Stimulated activated CD4-positive, alpha-beta T cell treated with anti-CD3 and anti-CD28 coated beads, Interleukin-4, amount 100 ng/mL, for 24 hours (primary cell): Measurements from ENCODE around the gene SLC16A12.

ENCODE experiments used
- DNase-seq: peaks from one replicate; pipeline ENCODE4 v3.0.0-alpha.2; 2020

SLC16A12 gene

GRCh38 chr10:89535171-89536012, at the start of gene SLC16A12:
SLC16A12 (minus strand) TSS chr10:89535594; CDS start chr10:89462578, 73,016 bp downstream.
- no peak for DNase-seq

DNA sequence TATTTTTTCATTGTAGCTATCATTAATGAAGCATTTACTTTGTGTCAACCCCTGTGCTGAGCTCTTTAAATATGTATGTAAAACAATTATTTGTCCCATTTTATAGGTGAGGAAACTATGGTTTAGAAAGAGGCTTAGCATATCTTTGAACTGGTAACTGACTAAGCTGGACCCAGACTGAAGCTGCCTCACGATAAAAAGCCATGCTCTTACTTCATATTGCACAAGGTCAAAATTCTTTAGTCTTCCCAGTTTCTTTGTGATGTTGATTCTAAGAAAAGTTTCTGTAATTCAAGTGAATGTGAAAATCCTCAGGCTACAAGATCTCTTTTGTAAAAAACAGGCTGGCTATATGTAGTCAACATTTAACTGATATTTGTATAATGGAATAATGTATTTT, 46.6 kb upstream of the SLC16A12 start:
- no peak for DNase-seq

- no peak for DNase-seq
Observed at GRCh38 chr10:89580243-89580642, 44.8 kb upstream of the SLC16A12 start.

GRCh38 chr10:89576696-89577095, 41.3 kb upstream of the SLC16A12 start:
- DNase-seq, result no peak

DNA sequence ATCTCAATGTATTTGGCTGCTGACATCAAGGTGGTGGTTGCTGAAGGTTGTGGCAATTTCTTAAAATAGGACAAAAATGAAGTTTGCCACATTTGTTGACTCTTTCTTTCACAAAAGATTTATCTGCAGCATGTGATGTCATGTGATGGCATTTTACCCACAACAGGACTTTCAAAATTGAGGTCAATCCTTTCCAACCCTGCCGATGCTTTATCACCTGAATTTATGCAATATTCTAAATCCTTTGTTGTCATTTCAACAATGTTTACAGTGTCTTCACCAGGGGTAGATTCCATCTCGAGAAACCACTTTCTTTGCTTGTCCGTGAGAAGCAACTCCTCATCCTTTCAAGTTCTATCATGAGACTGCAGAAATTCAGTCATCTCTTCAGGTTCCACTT, 40.6 kb upstream of the SLC16A12 start:
- no peak for DNase-seq

DNA sequence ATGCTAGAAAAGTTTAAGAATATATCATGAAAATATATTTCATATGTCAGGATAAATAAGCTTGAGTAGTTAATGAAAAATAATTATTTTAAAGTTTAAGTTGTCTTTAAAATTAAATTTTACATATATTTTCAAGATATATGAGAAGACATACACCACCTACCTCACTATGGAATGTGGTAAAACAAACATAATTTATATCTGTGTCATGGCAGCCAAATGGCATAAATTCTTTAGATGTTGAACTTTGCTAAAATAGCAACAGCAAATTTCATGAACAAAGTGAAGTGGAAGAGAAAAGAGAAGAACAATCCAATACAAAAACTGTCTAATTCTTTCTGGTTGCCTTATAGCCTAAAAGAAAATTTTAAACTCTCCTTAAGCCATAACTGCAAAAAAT, 39.6 kb upstream of the SLC16A12 start:
- DNase-seq, result no peak

GRCh38 chr10:89574368-89574767, 39.0 kb upstream of the SLC16A12 start:
- DNase-seq, result no peak

DNA sequence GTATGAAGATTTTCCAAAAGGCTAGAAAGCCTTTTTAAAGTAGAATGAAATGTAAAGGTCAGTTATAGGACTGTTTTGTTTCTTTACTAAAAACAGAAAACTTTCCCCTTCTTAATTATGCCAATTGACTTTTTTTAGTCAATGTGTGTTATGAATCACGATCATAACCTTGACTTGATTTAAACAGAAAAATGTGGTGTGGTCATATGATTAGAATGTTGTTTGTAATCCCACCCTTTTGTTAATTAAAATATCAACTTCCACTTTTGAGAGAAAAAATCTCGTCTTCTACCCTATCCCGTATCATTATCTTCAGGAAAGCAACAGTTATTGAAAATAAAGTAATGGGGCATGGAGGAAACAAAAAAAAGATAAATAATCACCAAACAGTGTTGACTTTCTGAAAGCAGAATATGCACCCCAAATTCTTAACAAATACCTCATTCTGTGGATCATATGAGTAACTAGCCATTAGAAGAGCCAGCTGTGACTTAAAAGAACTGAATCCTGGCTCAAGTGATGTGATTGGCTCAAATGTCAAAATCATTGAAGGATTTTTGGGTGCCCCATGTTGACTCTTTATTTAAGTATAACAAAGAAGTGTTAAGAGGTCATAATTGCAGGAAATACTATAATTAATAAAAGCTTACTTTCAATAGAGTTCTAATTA, 32.3 kb upstream of the SLC16A12 start:
- DNase-seq, result no peak

- no peak for DNase-seq
Observed at GRCh38 chr10:89566992-89567391, 31.6 kb upstream of the SLC16A12 start.

- no peak for DNase-seq
Observed at GRCh38 chr10:89566095-89566950, 30.9 kb upstream of the SLC16A12 start.

GRCh38 chr10:89565180-89565579, 29.8 kb upstream of the SLC16A12 start:
- no peak for DNase-seq

DNA sequence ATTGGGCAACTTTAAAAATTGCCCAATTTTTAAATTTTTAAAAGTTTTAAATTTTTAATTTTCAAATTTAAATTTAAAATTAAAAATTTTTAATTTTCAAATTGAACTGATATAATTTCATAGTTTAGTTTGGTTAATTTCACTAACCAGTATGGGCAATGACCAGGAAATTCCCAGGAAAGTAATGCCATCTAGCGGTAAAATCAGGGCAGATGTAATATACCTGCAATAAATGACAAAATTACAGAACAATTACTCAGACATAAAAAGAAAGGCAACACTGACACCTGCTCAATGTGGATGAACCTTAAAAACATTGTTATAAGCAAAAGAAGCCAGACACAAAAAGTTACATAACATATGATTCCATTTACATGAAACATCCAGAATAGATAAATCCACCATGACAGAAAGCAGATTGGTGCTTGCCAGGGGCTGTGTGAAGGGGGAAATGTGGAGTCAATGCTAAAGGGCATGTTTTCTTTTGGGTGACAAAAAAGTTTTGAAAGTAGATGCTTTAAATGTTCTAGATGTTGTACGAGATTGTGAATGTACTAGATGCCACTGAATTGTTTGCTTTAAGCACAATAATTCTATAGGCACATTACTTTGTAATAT, 28.6 kb upstream of the SLC16A12 start:
- DNase-seq, result peak; percentile 37

- no peak for DNase-seq
Observed at GRCh38 chr10:89563311-89563710, 27.9 kb upstream of the SLC16A12 start.

- DNase-seq, result no peak
Observed at GRCh38 chr10:89556600-89556999, 21.2 kb upstream of the SLC16A12 start.

GRCh38 chr10:89555688-89556445, 20.5 kb upstream of the SLC16A12 start:
- no peak for DNase-seq

- DNase-seq, result no peak
Observed at GRCh38 chr10:89554433-89554832, 19.0 kb upstream of the SLC16A12 start.

GRCh38 chr10:89553064-89553734, 17.8 kb upstream of the SLC16A12 start:
- DNase-seq, result no peak

DNA sequence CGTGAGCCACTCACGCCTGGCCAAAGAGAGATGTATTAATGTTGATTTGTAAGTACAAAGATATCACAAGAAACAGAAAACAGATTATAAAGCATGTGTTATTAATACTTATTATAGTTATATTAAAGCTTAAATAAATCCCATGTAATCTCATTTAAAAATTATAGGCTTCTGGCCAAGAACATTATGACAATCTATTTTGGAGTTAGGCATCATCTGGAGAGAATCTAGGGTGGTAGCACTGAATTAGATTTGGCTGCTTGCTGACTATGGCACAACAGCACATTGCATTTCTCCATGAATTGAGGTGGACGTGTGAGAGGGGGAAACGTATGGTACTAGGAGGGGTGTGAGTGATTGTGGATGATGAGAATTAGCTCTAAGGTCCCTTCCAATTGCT, 16.8 kb upstream of the SLC16A12 start:
- DNase-seq, result no peak

DNA sequence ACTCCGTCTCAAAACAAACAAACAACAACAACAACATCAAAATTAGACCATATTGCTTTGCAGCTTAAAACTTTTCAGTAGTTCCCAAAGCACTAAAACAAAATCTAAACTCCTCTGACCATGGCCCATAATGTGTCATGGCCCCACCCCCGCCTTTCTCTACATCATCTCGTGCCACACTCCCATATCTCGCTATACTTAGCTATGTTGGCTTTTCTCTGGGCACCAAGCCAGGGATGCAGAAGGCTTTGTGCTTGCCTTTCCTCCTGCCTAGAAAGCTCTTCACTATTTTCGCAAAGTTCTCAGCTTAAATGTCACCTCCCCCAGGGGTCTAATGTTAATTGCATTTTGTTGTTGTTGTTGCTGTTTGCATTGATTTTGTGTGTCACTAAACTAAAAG, 15.1 kb upstream of the SLC16A12 start:
- no peak for DNase-seq

- no peak for DNase-seq
Observed at GRCh38 chr10:89549510-89549909, 14.1 kb upstream of the SLC16A12 start.

DNA sequence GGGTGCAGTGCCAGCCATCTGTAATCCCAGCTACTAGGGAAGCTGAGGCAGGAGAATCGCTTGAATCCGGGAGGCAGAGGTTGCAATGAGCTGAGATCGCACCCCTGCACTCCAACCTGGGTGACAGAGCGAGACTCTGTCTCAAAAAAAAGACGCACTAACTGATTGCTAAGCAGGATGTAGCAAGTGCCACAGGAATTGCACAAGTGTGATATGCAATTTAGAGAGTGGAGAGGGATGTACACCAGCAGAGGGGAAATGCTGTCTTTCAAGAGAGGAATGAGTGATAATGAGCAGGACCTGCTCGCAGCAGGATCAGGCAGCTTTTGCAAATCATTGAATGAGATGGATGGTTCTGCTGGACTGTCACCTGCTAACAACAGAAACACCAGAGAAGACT, 13.3 kb upstream of the SLC16A12 start:
- DNase-seq, result no peak
